GM18909 (cell line): Measurements from ENCODE around the gene BMPER.
A peak's percentile ranks its signal among the peaks of the same experiment; 100 is the strongest.

ENCODE experiments used
- ATAC-seq: cut with Tn5 transposase; IDR thresholded peaks from one replicate; pipeline ENCODE4 v1.9.1; 2021; ENCODE audit warnings: mild to moderate bottlenecking; ENCODE audit not compliant: unreplicated experiment, poor library complexity

Gene BMPER

GRCh38 chr7:33919449-33919848 is 14.1 kb downstream of the BMPER start:
- no peak for ATAC-seq

- ATAC-seq, result no peak
Measured at GRCh38 chr7:33921216-33921938, 16.0 kb downstream of the BMPER start.

GRCh38 chr7:33922820-33923219 is 17.5 kb downstream of the BMPER start:
- ATAC-seq, result no peak

- ATAC-seq, result no peak
Measured at GRCh38 chr7:33923440-33924229, 18.3 kb downstream of the BMPER start.

GRCh38 chr7:33926535-33926934 is 21.2 kb downstream of the BMPER start:
- ATAC-seq, result no peak

GRCh38 chr7:33928986-33929385 is 23.6 kb downstream of the BMPER start:
- no peak for ATAC-seq

- ATAC-seq, result no peak
Measured at GRCh38 chr7:33932221-33932620, 26.9 kb downstream of the BMPER start.

- ATAC-seq, result peak; percentile 85
Measured at GRCh38 chr7:33932832-33933468, 27.6 kb downstream of the BMPER start.

GRCh38 chr7:33933611-33934281 is 28.4 kb downstream of the BMPER start:
- no peak for ATAC-seq

GRCh38 chr7:33934391-33934790 is 29.1 kb downstream of the BMPER start:
- ATAC-seq, result no peak

GRCh38 chr7:33936503-33936902 is 31.2 kb downstream of the BMPER start:
- no peak for ATAC-seq

GRCh38 chr7:33937871-33938270 is 32.5 kb downstream of the BMPER start:
- no peak for ATAC-seq

- ATAC-seq, result no peak
Measured at GRCh38 chr7:33939121-33939520, 33.8 kb downstream of the BMPER start.

GRCh38 chr7:33940503-33940902 is 35.2 kb downstream of the BMPER start:
- no peak for ATAC-seq

- no peak for ATAC-seq
Measured at GRCh38 chr7:33941418-33941817, 36.1 kb downstream of the BMPER start.

- ATAC-seq, result no peak
Measured at GRCh38 chr7:33946094-33946699, 40.9 kb downstream of the BMPER start.

- ATAC-seq, result no peak
Measured at GRCh38 chr7:33950047-33950714, 44.8 kb downstream of the BMPER start.

- ATAC-seq, result no peak
Measured at GRCh38 chr7:33952824-33953223, 47.5 kb downstream of the BMPER start.

- ATAC-seq, result no peak
Measured at GRCh38 chr7:33958104-33958503, 52.8 kb downstream of the BMPER start.

- no peak for ATAC-seq
Measured at GRCh38 chr7:33959676-33960075, 54.3 kb downstream of the BMPER start.
